ENCODE measurements around the gene SORCS1. TPM values are rescaled to one million over a fixed set of nuclear protein-coding genes. Genes with fewer than 3 reads are reported as not detected.

The SORCS1 gene
- polyA plus RNA-seq, 4 donors: 8.3 to 21.3 (median 14.1) TPM

DNA sequence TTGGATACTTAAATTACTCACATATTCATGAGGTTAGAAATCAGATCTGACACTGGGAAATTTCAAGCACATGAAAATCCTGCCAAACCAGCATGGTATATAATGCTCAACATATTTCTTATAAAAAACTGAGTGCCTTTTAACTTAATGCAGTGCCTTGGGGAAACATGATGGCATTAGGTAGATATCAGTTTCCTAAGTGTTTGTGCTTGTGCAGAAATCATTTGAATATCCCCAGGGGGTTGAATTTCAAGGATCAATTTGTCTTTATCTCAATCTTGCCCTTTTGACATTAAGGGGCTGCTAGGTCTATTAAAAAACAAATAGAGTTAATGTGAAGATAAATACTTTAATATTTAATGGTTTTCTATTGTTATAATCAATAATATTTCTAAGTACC, 396.3 kb downstream of the SORCS1 start:
- DNase-seq (ENCODE audit: low read depth in 4 of 4, low spot score in 2 of 4): no peak

DNA sequence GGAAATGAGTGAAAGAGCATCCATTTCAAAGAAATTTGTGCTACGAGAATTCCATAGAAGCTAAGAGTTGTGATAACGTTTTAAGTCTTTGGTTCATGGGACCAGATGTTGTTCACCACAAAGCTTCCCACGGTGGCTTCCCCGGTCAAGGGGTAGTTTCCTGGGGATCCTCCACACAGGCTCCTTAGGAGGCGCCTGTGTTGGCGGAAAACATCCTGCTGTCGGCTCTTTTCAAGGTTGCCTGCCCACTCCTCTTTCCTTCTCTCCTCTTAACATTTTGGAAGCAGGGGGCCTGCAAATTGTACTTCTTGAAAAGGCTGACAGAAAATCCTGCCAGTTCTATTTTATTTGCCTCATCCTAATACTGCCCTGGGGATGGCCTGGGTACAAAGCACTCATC, 398.6 kb downstream of the SORCS1 start:
- no peak for DNase-seq (ENCODE audit: low read depth in 4 of 4, low spot score in 2 of 4)

DNA sequence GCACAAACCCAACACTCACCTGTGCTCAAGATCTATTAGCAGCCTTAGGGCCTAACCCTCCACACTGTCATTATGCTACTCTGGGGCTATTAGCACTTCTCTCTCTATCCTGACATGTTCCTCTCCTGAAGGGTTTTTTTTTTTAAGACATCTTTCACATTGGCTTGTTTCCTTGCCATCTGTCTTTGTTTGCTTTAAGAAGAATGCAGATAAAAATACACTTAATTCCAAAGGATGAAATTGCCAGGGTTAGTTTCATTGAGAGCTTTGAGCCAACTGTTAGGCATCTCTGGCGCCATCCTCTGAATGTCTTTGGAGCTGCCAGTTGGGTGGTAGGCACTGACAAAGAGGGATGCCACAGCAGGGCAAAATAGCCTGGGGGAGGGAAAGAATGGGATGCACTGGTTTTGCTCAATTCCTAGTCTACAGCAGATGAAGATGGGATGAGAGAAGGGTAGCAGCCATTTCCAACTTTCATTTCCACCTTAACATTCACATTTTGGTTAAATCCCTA, 399.2 kb downstream of the SORCS1 start:
- no peak for DNase-seq (ENCODE audit: low read depth in 4 of 4, low spot score in 2 of 4)

DNA sequence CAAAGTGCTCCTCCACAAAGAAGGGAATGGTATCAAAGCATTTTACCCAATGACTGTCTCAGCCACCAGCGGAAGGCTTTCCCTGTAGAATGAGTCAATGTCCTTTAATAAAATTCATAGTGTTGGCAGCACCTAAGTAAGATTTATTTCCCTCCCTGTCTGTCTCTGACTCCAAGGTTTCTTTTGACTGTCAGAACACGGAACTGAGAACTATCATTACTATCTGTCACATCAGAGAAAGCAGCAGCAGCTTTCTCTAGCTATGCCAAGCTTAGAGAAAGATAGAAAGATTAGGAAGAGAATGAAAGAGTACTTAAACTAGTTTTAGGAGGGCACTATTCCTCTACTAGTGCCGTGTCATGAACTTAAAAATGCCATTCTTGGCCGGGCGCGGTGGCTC, 400.1 kb downstream of the SORCS1 start:
- DNase-seq (ENCODE audit: low read depth in 4 of 4, low spot score in 2 of 4): no peak

DNA sequence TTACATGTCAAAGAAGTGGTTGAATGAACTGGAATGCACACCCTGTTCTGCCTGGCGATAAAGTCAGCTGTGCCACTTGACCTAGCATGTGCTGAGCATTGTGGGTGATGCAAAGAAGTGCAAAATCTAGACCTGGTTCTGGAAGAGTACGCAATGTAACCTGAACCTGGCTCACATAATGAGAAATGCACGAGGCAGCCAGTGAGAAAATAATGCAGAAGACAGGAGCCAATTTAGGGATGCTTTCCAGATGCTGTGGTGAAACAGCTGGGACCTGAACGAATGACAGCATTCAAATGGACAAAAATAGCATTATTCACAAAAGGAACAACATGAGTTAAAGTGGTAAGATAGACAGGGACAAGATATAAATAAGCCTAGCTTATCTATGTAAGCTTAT, 402.6 kb downstream of the SORCS1 start:
- no peak for DNase-seq (ENCODE audit: low read depth in 4 of 4, low spot score in 2 of 4)

DNA sequence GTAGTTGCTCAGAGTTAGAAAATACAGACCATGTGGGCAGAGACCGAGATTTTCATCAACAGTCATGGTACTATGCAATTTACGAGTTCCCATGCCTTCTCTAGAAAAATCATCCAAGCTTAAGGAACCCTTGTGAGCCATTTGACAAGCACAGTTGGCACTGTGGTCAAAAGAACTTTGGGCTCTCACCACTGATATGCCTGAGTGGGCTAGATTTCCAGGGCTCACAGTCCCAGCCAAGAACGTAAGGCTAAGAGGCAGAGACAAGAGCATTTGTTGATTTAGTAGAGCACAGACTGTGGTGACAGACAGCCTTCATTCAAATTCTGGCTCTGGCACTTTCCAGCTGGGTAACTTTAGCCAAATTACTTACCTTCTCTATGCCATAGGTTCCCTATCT, 407.0 kb downstream of the SORCS1 start:
- DNase-seq (ENCODE audit: low read depth in 4 of 4, low spot score in 2 of 4): no peak

DNA sequence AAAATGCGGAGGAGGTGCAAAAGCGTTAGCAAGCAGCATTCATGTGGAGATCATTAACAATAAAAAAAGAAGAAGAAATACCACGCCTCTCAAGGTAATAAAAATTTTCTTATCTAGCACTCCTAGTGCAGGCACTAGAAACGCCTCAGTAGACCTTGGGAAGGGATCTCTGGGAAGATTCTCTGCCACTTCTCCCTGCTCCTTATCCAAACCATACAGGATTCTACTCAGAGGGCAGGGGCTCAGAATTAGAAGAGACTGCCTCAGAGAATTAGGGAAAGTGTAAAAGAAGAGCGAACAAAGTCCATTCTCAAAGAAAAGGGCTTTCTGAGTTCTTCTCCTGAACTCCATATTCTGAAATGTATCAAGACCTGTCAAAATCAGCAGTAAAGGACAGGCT, 413.4 kb downstream of the SORCS1 start:
- DNase-seq (ENCODE audit: low read depth in 4 of 4, low spot score in 2 of 4): no peak

DNA sequence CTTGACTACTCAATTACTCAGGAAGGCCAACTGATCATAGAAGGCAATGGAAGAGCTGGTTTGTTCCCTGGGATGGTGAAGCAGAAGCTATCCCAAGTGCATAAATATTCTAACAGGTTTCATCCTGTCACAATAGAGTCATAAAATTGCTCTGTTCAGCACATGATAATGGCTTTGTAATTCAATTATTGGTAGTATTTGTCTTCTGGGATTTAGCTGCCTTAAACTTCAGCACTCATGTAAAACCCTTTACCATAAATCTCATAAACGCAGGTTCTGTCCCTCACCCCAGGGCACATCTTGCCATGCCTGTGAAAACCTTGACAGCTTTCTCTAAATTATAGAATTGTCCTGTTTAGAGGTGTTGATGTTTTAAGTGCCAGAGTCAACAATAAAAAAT, 417.6 kb downstream of the SORCS1 start:
- DNase-seq (ENCODE audit: low read depth in 4 of 4, low spot score in 2 of 4): no peak

DNA sequence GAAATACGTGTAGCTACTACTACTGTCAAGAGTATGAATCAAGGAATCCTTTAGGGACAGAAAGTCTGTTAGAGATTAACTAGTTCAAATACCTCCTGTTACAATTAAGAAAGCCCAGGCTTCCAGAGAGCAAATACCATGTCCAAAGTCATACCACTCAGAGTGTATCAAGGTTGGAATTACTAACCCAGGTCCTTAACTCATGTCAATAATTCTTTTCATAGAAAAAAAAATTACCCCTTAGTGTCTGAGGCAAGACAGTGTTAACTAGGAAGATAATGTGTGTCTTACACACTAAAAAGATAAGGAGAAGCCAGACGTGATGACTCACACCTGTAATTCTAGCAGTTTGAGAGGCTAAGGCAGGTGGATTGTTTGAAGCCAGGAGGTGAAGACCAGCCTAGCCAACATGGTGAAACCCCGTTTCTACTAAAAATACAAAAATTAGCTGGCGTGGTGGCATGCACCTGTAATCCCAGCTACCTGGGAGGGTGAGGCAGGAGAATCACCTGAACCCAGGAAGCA, 423.4 kb downstream of the SORCS1 start:
- DNase-seq (ENCODE audit: low read depth in 4 of 4, low spot score in 2 of 4): no peak

DNA sequence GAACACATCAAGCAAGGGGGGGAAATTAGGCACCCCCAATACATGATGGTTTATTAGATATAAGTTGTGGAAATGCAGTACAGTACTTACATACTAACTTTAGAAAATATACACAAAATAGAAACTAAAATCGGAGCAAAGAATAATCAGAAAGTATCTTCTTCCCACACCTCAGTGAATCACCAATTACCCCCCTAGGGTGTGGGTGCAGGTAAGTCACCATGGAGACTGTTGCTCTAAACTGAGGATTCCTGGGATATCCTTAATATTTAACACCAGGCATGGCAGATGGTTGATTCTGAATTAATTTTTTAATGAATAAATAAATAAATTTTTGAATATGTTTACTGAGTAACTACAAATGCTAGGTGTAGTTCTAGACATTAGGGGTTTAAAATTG, 424.4 kb downstream of the SORCS1 start:
- no peak for DNase-seq (ENCODE audit: low read depth in 4 of 4, low spot score in 2 of 4)

DNA sequence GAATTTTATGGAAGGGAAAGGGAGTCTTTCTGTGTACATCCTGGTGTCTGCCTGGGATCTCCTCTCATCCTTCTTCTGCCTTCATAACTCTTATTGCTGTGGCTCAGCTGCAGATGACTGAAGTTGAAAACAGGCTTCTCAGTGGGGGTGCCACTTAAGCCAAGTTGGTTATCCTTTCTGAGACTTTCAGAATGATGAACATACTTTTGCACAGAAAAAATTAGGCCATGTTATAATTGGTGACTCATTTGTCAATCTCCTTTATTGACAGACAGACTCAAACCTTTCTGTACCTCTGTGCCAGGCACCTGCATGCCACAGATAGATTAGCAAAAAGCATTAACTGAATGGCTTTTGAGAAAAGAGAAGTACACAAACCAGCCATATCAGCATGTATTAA, 430.3 kb downstream of the SORCS1 start:
- DNase-seq (ENCODE audit: low read depth in 4 of 4, low spot score in 2 of 4): no peak

DNA sequence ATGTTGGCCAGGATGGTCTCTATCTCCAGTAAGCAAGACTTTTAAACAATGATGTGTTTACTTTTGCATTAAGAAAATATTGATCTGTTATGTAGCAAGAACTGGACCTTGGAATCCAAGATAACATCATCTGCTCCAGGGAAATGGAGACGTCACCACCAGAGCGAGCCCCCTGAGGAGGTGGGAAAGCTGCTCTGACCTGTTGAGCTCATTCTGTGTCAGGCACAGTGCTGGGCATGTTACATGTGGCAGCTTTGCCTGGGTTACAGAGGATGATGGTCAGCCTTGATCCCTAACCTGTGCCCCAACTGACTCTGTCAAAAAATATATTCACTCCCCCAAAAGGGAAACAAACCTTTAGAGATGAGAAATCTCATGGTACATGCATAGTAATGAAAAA, 436.3 kb downstream of the SORCS1 start:
- no peak for DNase-seq (ENCODE audit: low read depth in 4 of 4, low spot score in 2 of 4)

DNA sequence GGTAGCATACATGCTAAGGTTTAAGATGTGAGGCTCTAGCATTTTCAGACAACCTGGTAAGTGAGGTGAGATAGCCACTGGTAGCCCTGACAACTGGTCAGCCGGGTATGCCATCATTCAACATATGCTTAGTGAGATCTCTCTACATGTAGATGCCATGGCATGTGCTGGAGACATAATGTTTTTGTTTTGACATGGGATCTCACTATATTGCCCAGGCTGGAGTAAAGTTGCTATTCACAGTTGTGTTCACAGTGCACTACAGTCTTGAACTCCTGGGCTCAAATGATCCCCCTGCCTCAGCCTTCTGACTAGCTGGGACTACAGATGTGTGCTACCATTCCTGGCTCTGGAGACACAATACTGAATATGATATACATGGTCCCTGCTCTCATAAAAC, 437.3 kb downstream of the SORCS1 start:
- DNase-seq (ENCODE audit: low read depth in 4 of 4, low spot score in 2 of 4): no peak

DNA sequence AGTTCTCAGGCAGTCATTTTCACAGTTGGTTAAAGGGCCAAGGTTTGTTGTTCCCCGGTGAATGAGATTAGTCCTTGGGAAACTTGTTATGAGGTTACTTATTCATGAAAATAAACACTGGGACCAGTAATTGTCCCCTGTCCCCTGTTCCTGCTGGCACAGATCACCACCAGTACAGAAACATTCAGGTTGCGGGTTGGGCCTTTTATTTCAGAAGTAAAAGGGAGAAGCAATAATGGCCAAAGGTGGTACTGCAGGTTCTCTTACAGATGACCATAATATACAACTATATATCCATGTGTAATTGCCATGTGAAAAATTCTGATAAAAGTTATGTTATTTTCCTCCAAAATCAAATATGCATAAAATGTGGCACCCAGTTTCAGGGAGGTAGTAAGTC, 442.0 kb downstream of the SORCS1 start:
- no peak for DNase-seq (ENCODE audit: low read depth in 4 of 4, low spot score in 2 of 4)

DNA sequence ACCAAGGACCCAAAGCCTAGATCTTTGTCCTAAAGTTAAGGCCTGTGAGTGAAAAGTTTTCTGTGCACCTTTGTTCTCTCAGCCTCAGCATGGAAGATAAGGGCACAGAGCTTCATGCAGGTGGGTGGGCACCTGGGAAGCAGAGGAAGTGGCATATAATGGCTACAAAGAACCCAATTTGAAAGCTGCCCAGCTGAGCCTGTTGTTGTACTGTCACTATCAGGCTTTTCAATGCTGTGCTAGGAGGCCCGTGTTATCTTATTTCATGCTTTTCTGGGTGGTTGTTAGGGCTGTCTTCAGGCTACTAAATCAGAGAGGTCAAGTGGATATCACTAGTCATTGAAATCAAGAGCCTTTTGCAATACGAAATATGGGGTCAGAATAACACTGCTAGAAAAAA, 443.8 kb downstream of the SORCS1 start:
- DNase-seq (ENCODE audit: low read depth in 4 of 4, low spot score in 2 of 4): no peak

DNA sequence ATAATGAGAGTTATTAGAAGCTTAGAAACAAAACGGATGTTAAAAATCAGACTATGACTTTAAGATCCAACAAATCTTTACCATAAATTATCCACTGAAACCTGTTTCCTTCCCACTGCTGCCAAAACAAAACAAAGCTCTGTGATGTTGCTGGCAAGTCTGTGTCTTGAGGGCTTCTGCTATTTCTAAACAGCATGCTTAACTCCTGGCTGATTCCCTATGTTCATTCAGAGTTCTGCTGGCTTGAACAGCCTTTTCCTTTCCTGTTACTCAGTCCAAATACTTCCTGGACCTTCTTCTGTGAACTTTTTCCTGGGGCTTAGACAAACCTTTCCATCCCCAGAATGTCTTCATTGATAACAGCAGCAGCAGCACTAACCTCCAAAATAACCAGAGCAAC, 448.1 kb downstream of the SORCS1 start:
- DNase-seq (ENCODE audit: low read depth in 4 of 4, low spot score in 2 of 4): no peak

DNA sequence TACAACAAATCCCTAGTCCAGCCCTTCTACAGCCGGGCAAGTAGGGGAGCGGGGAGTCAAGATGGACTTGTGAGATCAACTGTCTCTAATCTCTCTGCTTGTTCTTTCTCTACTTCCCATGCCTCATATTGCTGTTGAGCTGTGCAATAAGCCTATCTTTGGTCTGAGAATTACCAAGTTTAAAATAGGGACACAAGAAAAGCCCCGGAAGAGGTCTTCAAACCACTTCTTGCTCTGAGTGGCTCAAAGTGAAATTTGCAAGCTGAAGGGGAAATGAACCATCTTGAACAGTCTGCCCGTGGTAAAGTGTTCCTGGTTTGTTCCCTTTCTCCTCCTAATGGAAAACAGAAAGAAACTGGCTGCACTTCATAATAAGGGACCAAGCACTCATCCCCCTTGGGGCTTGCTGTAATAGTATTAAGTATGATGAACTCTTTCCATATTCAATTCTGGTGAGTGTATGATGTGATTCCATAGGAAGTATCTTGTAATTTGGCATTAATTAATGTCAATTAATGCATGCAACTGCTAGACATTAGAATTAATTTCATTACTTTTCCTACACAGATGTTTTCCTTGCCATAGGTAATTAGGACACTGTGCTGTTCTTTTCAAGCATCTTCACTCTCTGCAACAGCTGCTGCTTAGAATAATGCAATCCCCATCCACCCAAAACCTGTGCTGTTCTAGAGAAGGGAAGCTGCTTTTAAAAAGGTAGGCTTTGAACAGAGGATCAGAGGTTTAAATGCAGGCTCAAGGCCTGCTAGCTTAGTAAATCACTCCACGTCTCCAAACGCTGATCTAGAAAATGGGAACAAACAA, 449.6 kb downstream of the SORCS1 start:
- no peak for DNase-seq (ENCODE audit: low read depth in 4 of 4, low spot score in 2 of 4)

DNA sequence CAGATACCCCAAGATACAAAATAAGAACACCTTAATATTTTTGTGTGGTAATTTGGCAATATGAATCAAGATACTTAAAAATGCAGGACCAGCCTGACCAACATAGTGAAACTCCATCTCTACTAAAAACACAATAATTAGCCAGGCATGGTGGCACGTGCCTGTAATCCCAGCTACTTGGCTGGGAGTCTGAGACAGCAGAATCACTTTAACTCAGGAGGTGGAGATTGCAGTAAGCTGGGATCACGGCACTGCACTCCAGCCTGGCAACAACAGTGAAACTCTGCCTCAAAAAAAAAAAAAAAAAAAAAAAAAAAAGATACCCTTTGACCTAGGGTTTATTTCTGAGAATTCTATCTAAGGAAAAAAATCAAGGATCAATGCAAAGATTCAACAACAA, 450.7 kb downstream of the SORCS1 start:
- no peak for DNase-seq (ENCODE audit: low read depth in 4 of 4, low spot score in 2 of 4)

DNA sequence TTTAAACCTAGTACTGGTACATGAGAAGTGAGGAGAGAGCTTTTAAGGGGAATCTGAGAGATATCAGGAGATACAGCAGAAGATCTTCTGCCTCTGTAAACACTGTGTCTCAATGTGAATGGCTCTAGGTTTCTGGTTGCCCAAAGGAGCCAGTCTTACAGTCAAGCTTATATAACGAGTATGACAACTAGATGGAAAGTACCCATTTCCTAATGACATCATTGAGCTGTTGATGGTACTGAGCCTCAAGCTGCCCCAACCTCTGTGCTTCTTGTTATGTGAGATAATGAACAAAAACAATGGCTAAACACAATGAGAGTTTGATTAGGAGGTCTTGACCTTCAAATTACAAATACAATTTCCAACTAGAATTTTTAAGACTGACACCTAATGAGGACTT, 451.5 kb downstream of the SORCS1 start:
- DNase-seq (ENCODE audit: low read depth in 4 of 4, low spot score in 2 of 4): no peak

DNA sequence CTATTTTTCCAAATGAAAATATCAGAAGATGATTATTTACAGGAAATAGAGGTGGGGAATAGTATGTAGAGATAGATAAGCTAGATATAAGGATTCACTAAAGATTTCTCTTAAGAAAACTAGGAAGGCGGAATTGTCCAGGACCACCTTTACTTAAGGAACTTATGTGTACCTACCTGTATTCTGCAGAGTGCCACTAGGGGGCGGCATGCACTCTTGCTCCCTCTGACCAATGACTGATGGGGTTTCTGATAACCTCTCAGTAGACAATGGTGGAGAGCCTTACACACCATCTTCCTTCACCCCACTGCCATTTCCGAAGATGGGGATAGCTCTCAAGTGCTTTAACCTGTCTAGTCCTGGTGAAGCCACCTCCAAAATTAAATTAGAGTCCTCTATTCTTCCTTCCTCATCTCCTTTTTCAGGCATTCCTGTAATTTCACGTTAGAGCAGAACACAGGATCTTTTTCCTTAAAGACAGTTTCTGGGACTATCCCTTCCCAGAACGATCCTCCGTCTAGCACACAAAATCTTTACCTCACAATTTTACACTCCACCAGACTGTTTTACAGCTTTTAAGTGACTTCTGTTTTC, 453.1 kb downstream of the SORCS1 start:
- no peak for DNase-seq (ENCODE audit: low read depth in 4 of 4, low spot score in 2 of 4)

DNA sequence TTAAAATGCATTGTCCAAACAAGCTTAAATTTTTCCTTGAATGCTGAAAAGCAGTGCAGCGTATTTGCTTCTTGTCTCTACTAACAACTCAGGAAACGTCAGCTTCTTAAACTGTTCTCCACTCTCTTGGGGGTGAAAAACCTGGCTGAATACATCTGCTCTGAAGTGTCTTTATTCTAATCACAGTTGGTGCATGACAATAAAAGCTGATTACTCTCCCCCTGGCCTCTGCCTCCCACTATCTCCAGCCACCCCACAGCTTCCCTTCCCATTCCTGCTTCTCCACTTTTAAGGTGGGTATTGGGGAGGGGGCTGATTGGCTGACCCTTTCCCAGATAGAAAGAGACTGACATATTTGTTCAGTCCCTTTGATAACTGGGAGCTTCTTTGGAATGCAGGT, 456.0 kb downstream of the SORCS1 start:
- DNase-seq (ENCODE audit: low read depth in 4 of 4, low spot score in 2 of 4): no peak

DNA sequence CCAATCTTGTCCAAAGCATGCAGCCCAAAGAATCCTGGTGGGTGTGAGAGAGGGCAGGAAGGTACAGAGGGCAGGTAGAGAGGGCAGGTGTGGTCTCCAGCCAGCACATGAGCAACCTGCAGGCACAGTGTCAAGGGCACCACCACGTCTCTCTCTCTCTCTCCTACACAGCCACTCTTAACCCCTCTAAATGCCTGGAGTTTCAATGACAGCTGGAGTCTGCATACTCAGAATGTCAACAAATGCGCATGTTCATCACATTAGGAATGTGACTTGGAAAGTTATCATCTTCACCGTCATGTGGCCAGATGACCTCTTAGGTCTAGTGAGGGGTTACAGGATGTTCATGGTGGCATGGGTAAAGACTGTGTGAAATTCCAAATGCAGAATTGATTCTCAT, 456.8 kb downstream of the SORCS1 start:
- DNase-seq (ENCODE audit: low read depth in 4 of 4, low spot score in 2 of 4): no peak
